Hepatic stellate cell (primary cell): ENCODE results near the gene HEPN1.
A peak's percentile ranks its signal among the peaks of the same experiment; 100 is the strongest.
"Not testable (repeated sequence)": the region's sequence is repeated elsewhere in the genome, so short reads cannot be mapped to it uniquely, and the experiment has no call there.

Experiments
- DNase-seq: peaks from one replicate; pipeline ENCODE4 v3.0.0; 2011; ENCODE audit warnings: low spot score

Gene HEPN1

GRCh38 chr11:124942466-124943253 is 23.6 kb downstream of the HEPN1 start:
- no peak for DNase-seq

GRCh38 chr11:124943254-124943616 is 24.2 kb downstream of the HEPN1 start:
- no peak for DNase-seq

GRCh38 chr11:124943741-124944140 is 24.7 kb downstream of the HEPN1 start:
- DNase-seq, result no peak

- no peak for DNase-seq
Measured at GRCh38 chr11:124944565-124944964, 25.5 kb downstream of the HEPN1 start.

- DNase-seq, result no peak
Measured at GRCh38 chr11:124945826-124946225, 26.8 kb downstream of the HEPN1 start.

GRCh38 chr11:124946735-124947141 is 27.7 kb downstream of the HEPN1 start:
- DNase-seq, result no peak

- DNase-seq, result no peak
Measured at GRCh38 chr11:124950601-124951330, 31.7 kb downstream of the HEPN1 start.

GRCh38 chr11:124951341-124951740 is 32.3 kb downstream of the HEPN1 start:
- no peak for DNase-seq

- DNase-seq, result peak; percentile 89
Measured at GRCh38 chr11:124953753-124954589, 34.9 kb downstream of the HEPN1 start, which contains the start of gene CCDC15. Gene CCDC15 (plus strand): TSS chr11:124954202. CDS start chr11:124954733, 531 bp downstream.

- no peak for DNase-seq
Measured at GRCh38 chr11:124954590-124954955, 35.5 kb downstream of the HEPN1 start.

- DNase-seq, result no peak
Measured at GRCh38 chr11:124955035-124955434, 36.0 kb downstream of the HEPN1 start.

GRCh38 chr11:124961972-124962609 is 43.0 kb downstream of the HEPN1 start:
- peak; percentile 56 for DNase-seq

GRCh38 chr11:124968197-124968596 is 49.1 kb downstream of the HEPN1 start:
- not testable (repeated sequence) for DNase-seq
